Measurements from ENCODE around the gene HDAC7.
A peak's percentile ranks its signal among the peaks of the same experiment; 100 is the strongest.

HDAC7 gene

DNA sequence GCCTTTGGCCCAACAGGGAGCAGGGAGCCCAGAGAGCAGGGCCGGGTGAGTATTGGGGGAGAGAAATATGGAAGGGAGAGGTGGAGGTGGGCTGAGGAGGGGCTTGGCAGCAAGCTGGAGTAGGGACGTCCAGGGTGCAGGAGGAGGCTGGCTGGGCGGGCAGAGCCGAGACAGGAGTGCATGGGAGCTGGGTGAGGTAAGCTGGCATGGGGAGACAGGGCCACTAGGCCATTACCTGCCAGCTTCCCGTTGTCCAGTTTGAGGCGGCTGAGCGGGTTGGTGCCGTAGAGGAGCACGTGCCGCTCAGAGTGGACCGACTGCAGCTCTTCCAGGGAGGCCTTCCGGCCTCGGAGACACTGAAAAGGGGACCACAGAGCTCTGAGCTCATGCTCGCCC, 28.4 kb downstream of the HDAC7 start:
- DNase-seq: no peak

DNA sequence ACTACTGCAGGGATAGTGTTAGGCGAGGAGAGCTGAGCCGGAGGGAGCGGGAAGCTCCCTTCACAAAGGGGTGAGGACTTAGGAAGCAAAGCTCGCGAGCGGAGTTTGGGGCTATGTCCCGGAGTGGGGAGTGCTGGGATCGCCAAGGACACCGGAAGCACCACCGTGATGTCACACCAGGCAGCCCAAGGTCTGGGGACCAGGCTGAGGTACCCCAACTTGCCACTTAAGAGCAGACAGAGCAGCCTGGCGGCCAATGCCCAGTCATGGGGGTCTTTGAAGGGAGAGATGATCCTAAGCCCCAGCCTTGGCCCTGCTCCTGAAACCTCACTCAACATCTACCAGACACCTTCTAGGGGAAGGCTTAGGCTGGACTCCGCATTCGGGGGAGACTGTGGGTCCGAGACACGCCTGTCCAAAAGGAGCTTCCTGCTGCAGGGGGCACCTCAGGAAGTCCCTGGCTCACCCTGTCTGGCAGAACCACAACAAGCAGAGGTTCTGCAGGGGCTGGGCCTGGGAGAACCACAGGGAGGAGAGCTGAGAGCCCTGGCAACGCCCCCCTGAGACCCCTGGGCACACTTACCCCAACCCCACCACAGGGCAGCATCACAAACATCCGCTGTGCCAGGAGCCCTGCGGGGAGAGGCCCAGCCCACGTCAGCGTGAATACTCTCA, 28.9 kb downstream of the HDAC7 start:
- DNase-seq: no peak

DNA sequence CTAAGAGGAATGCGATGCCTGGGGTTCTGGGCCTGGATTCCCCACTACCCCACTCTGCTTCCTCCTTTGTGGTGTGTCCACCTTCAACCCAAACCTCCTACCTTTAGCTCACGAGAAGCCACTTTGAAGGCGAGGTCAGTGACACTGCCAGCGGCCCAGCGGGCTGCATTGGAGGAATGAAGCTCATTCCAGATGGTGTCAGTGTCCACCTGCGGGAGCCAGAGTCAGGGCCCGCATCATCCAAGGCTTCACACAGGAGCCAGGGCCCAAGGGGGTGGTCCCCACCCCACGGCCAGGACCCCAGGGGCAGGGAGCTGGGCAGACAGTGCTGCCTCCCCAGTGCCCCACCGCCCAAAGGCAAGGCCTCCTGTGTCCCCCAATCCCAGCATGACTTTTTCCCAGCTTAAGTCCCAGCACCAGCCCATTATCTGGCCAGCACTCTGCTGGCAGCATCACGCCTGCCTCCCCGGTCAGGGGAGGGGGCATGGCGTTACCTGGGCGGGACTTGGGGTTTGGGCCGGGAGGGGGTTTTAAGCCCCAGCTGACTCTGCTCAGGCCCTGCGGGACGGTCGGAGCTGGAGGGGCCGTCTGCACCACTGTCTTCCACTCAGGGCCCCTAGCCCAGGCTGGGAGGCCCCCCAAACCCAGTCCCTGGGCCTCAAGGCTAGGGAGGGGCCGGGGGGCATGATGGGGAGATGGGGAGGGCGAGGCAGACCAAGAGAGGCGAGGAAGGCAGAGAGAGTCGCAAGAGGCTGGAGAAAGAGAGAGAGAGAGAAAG, 29.8 kb downstream of the HDAC7 start:
- DNase-seq: no peak

DNA sequence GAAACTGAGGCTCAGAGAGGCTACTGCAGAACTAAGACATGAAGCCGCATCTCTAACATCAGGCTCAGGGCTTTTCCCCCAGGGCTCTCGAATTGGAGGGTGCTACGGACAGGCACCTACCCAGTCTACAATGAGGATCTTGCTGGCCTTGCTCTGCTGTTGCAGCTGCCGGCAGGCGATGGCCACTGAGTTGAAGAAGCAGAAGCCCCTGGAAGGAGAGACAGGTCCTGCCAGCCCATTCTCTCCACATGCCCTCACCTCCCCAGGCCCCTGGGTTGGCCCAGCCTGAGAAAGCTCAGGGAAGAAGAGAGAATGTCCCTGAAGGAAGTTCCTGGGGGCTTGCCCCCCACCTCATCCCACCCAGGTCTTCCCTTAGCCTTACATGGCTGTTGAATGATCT, 30.6 kb downstream of the HDAC7 start:
- no peak for DNase-seq

DNA sequence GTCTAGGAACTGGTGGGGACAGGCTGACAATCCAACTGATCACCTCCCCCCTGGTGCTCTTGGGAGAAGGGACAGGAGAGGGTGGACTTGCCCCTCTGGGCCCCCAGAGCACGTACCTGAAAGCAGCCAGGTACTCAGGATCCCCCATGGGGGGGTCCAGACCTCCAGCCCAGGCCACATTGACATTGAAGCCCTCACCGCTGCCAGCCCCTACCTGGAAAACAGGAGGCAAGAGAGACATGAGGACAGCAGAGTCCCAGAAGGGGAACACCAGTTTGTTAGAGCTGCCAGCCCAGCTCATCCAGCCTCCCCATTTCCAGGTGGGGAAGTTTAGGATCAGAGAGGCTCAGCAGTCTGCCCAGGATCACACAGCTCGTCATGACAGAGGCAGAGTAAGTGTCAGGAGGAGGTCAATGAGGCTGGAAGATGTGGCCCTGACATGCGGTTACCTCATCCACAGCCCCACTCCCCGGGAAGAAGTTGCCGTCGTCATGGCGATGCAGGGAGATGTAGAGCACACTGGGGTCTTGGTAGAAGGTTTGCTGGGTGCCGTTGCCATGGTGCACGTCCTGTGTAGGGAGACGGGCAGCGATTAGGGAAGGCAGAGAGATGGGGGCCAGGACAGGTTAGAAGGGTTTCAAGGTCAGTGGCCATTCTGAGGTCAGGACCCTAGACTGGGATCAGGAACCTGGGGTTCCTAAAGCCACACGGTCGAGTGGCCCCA, 31.9 kb downstream of the HDAC7 start:
- DNase-seq: no peak

DNA sequence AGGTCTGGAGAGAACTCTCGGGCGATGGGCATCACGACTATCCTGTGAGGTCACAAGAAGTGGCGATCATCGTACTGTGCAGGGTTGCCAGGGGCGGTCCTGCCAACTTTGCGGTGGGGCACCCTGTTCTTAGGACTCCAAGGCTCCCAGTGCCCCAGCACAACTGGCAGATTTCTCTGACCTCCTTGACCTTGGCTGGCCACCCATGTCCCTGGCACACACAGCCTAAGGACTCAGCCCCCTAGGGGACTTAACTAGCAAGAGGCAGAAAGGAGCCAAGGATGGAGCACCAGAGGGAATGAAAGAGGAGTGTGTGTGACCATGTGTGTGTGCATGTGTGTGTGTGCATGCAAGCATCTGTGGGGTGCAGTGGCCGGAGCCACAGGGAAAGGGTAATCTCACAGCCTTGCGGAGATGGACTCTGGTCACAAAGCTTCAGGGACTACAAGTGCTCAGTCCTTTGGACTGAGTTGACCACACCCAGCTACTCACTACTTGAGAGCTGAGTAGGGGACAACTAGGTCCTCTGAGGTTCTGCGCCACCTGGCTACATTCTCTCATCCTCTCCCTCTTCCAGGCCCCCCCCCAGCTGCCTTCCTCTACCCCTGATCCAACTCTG, 32.9 kb downstream of the HDAC7 start:
- no peak for DNase-seq

DNA sequence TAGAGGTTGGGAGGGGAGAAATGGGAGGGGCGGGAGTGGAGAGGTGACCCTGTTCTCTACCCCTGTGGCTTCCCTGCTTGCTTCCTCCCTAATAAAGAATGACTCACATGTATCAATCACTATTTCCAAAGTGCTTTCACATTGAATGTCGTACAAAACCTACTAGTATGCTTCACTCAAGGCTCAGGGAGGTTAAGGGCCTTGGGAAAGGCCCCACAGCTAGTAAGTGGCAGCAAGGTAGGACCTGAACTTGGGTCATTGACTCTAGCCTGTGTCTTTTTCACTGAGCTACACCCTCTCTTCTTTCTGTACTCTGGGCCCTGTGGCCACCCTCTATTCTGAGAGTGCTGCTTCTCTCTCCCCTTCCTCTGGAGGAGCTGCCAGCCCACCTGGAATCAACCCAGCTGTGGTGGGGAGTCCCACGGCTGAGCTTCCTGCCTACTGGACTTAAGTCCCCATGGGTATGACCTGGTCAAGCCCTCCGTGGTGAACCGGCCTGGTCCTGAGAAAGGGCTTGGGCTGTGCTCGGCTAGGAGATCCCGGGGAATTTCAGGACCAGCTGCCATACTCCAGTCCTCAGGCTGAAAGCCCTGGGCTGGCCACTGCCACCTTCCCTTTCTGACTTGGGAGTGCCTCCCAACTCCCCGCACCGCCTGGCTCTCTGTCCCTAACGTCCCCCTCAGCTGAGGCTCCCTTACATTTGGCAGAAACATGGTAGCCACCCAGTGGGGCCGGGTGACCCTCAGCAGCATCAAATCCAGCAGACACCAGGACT, 33.6 kb downstream of the HDAC7 start:
- no peak for DNase-seq

DNA sequence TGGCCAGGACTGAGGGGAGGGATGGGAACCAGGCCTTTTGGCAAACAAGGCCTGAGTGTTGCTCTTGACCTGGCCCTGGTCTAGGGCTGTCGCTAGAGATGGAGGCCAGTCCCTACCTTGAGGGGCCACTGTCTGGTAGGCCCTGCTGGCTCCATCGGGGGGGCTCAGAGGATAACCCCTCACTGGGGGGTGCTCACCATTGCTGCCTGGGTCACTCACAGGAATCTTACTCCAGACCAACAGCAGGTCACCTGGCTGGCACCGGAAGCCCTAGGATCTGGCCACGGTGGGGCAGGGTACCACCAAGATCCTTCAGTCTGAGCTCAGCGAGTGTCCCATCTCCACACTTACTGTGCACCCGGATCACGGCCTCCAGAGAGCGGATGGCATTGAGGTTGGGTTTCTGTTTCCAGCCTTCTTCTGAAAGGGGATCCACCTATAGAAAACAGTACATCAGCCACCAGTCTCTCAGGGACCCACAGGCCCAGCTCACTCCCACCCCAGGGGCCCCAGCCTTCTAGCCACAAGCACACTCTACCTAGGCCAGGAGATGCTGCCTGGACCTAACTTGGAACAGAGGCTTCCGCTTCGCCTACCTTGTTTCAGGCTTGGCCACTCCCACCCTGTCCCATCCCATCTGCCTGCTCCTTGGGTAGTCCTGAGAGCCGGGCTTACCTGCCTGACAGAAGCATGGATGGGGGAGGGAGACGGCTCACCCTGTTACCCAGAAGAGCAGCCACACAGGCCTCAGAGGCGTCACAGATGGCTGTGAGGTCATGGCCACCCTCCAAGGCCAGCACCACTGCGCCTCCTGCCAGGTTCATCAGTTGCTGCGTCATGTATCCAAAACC, 34.4 kb downstream of the HDAC7 start:
- no peak for DNase-seq

DNA sequence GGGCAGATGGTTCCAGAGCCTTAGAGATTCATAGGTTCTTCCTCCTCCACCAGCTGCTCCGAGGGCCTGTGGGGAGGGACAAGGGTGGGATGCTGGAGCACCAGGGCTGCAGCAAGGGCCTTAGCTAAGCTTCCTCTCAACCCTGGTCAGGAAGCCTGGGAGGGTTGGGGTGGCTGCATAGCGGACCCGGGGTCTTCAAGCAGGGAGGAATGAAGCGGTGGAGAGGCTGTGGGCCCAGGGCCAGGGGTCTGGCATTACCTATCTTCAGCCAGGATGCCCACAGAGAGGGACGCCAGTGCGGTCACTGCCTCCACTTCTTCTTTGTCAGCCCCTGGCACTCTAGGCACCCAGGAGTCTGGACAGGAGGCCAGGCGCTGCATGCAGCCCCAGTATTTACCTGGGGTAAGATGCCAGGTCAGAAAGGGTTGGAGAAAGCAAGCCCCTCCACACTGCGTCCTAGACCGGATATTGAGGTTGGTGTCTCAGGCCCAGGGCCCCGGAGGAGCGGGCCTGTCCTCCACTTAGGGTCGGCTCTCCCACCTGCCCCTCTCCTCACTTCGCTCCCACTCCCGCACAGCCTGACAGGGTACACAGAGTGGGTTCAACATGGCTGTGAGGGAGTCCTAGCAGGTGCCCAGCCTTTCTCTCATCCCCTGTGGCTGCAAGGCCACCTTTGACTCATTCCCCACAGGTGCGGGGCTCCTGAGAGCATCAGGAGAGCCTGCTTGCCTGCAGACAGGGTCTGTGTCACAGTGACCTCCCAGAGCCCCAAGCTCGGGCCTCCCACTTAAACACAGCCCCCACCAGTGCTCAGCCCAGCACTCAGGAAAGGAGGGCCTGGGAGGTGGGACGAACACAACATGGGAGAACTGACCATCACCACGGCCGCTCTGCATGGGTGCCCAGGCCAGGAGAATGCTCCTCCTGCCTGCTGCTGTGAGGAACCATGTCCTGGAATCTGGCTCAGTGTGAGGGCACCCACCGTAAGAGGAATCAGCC, 35.6 kb downstream of the HDAC7 start:
- DNase-seq: no peak

DNA sequence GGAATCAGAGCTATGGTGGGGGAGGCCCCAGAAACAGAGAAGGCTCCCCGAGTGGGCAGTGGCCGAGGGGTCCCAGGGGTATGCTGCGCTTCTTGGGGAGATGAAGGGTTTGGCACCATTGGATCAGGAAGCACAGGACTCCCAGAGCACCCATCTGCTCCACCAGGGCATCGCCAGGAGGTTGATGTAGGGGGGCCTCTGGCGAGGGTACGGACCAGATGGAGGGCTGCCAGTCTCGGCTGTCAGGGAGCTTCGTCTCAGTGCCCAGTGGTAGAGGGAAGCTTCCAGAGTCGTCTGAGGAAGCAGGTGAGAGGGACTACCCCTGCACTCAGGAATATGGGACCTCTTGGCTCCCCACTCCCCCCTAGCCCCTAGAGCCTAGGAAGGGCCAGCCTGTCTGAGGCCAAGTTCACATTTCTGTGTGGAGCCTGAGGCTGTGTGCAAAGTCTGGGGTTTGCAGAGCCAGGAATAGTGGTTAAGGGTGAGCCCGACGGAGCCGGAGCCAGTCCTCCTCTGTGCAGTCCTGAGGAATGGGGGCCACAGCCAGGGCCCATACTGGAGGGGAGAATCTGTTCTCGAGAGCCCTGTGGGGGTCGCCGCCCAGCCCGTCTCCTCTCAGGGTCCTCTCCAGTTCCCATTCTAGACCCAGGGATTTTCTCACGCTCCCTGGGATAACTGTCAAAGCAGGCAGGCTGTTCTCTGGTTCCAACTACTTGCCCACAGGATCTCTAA, 36.5 kb downstream of the HDAC7 start:
- no peak for DNase-seq

DNA sequence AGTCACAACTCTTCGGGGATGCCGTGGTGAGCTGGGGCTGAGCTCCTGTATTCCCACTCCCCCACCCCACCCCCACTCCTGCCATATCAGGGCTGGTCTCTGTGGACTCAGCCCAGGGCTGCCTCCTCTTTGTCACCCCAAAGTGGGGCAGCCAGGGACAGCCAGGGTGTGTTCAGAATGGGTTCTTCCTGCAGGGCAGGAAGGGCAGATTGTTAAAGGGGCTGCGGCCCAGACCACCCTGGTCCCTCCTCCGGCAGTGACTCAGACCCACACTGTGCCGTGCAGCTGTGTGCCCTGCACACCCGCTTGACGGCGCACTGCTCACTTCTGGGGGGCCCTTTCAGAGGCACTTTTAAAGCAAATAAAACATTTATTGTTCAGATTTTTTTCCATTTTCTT, 37.3 kb downstream of the HDAC7 start:
- no peak for DNase-seq

DNA sequence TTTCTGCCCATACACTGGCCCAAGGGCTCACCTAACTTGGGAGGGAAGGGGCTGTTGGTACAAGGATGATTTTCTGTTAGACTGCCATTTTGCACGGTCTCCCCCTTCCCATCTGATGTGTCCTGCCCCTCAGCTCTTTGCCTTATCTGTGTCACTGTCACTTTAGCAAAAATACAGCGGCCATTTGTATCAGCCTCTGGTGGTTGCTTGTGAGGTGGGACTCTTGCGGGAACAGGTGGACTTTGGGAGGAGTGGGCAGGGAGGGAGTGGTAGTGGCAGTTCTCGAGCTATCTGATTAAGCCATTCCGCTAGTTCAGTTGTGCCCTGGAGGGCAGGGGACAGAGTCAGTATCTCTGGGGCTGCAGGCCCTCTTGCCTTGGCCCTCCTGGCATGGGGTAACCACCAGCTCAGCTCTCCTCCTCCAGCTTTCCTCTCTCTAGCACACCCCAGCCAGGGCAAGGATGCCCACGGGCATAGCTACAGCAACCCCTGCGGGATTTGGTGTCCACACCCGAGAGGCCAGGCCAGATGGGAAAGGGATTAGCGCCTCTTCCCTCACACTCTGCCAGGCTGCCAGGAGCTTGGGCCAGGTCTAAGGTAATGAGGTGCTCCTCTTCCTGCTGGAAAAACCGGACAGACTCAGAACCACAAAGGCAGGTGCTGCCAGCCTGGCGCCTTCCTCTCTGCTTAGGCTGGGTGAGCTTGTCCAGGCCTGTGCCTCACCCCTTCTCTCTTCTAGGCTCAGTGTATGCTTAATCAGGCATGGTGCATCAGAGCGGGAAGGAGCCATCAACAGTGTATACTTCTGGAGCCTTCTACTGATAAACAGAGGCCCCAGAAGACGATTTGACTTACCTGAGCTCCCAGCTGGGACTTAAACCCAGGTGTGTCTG, 38.0 kb downstream of the HDAC7 start:
- no peak for DNase-seq

DNA sequence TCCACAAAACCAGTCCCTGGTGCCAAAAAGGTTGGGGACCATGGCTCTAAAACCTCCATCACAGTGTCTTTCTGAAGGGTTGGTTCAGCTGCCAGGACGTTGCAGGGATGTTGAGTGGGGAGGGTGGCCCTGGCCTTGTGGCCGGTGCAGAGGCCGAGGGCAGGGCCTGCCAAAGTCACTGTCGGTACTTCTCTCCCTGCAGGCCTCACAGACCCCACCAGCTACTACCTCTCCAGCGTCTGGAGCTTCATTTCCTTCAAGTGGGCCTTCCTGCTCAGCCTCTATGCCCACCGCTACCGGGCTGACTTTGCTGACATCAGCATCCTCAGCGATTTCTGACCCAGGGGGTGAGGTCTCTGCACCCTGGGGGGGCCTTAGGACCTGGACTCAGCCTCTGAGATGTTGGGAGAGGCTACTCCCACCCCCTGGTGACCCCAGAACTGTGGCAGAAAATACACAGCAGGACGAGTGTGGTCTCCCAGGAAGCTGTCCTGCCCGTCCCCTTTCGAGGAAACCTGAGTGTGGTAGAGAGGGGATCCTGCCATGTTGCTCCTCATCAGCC, 39.7 kb downstream of the HDAC7 start:
- no peak for DNase-seq

DNA sequence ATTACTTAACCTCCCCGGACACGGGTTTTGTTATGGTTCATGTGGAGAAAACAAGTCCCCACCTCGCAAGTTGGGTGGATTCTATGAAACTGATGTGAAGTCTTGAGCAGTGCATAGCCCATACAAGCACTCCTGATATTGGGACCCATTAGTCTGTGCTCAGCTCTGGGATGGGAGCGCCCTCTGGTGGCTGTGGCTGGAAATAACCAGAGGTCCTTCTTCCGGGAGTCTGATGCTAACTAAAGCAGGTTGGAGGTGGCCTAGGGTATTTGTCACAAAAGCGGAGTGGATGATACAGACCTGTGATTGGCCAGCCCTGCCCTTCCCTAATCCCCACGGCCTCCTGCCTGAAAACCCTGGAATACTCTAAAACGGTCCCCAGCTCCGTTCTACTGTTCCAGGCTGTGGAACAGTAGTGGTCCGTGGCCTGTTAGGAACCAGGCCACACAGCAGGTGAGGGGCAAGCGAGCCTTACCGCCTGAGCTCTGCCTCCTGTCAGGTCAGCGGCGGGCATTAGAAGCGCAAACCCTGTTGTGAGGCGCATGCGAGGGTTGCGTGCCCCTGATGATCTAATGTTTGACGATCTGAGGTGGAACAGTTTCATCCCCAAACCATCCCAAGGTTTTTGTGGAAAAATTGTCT, 40.3 kb downstream of the HDAC7 start:
- DNase-seq: peak; percentile 95

DNA sequence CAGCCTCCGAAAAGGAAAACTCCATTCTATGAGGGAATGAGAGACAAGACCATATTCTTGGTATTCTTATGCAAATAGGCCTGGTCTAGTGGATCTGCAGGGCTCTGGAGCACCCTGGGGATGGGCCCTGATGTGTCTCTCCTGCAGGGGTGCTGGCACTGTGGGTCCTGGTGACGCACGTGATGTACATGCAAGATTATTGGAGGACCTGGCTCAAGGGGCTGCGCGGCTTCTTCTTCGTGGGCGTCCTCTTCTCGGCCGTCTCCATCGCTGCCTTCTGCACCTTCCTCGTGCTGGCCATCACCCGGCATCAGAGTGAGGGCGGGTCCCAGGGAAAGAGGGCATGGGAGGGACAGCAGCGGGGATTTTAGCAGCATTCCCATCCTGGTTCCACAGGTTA, 40.8 kb downstream of the HDAC7 start:
- DNase-seq: no peak

DNA sequence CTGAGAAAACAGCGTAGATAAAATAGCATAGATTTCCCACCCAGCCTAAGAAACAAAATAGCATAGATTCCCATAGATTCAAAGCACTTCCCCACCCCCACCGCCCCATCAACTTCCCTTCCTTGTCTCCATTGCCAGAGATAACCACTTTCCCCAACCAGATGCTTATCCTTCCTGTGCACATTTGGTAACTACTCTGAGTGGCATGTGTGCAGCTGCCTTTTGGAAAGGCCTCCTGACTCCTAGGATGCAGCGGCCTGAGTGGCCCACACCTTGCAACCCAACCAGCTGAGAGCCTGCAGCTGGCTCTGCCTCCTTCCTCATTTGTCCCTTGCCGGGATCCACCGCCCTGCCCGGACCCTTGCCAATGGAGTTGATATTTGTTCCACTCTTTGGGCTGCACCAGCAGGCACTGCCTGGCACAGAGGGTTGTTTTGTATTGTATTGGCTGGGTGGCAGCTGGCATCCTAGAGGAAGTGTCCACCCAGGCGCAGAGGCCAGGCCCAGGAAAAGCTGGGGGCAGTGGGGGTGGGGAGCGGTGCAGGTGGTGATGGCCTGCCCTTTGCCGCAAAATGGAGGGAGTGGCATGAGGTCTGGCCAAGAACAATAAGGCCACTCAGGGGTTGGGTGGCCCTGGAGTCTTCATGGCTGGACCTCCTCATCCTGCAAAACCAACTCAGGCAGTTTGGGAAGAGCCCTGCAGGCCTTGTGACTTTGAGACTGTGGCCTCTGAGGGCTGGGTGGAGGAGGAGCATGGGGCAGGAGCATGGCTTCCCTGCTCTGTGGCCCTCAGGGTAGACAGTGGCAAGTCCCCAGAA, 41.8 kb downstream of the HDAC7 start:
- no peak for DNase-seq

DNA sequence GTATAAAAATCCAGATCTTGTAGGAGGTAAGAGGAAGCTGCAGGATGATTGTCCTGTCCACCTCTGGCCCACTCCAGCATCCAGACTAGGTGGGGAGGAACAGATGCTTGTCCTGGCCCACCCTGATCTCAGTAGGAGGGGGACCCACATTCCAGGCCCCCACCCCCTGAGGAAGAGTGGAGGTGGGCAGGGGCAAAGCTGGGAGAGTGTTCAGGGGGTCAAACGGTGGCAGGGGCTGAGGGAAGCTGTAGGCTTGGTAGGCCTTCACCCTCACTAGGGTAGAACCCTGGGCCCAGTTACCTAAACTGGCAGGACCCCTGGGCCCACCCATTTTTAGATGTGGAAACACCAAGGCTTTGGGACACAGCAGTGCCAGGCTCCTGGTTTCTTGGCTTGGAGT, 42.6 kb downstream of the HDAC7 start:
- no peak for DNase-seq
